Fibroblast of lung (primary cell): ENCODE data around the gene BRD1. TPM values are rescaled to one million over a fixed set of nuclear protein-coding genes. Genes with fewer than 3 reads are reported as not detected.

Experiments used
- DNase-seq, 2 donors: peaks; one replicate each; pipeline versions ENCODE4 v3.0.0 to v3.0.0-alpha.2; 2010; ENCODE audit warnings: low read depth in 2 of 2
- H2AFZ ChIP-seq: 2 replicates; pipeline ENCODE4 v1.5.1; 2012; ENCODE audit warnings: low read length, control low read depth, inconsistent platforms
- H3K27ac ChIP-seq: 2 replicates; pipeline ENCODE4 v1.5.1; 2011; ENCODE audit warnings: low read length, control low read depth; ENCODE audit not compliant: insufficient read depth
- H3K27me3 ChIP-seq: 2 replicates; pipeline ENCODE4 v1.5.1; 2011; ENCODE audit warnings: mild to moderate bottlenecking, low read length; ENCODE audit not compliant: control insufficient read depth, insufficient read depth
- H3K36me3 ChIP-seq: 2 replicates; pipeline ENCODE4 v1.5.1; 2011; ENCODE audit warnings: low read length; ENCODE audit not compliant: control insufficient read depth, insufficient read depth
- H3K4me1 ChIP-seq: 2 replicates; pipeline ENCODE4 v1.5.1; 2011; ENCODE audit warnings: low read length; ENCODE audit not compliant: control insufficient read depth, insufficient read depth; ENCODE audit errors: extremely low read depth
- H3K4me2 ChIP-seq: 2 replicates; pipeline ENCODE4 v1.5.1; 2011; ENCODE audit warnings: low read length, control low read depth; ENCODE audit not compliant: insufficient read depth; ENCODE audit errors: extremely low read depth
- H3K4me3 ChIP-seq, 4 experiments: fragments of 200-600 bp in 1 of 4; sonication (generic) in 1 of 4; replicated peaks in 1 of 4; 2 replicates each; pipeline ENCODE4 v1.5.1; 2011 to 2016; ENCODE audit warnings: low read length in 4 of 4, low read depth in 3 of 4, mild to moderate bottlenecking in 3 of 4, control low read depth in 2 of 4, inconsistent platforms in 1 of 4, mixed read lengths in 1 of 4; ENCODE audit not compliant: insufficient read depth in 1 of 4; ENCODE audit errors: control extremely low read depth in 1 of 4
- H3K79me2 ChIP-seq: 2 replicates; pipeline ENCODE4 v1.5.1; 2012; ENCODE audit warnings: mild to moderate bottlenecking, low read length, inconsistent platforms; ENCODE audit not compliant: control insufficient read depth, insufficient read depth
- H3K9ac ChIP-seq: 2 replicates; pipeline ENCODE4 v1.5.1; 2011; ENCODE audit warnings: mild to moderate bottlenecking, low read length, control low read depth; ENCODE audit not compliant: insufficient read depth
- H3K9me3 ChIP-seq: 2 replicates; pipeline ENCODE4 v1.5.1; 2012; ENCODE audit warnings: low read depth, low read length; ENCODE audit not compliant: control insufficient read depth, insufficient read depth
- H4K20me1 ChIP-seq: 2 replicates; pipeline ENCODE4 v1.5.1; 2011; ENCODE audit warnings: low read length; ENCODE audit not compliant: control insufficient read depth, insufficient read depth; ENCODE audit errors: extremely low read depth
- CTCF ChIP-seq, 2 donors: IDR thresholded peaks in 1 of 2; conservative IDR thresholded peaks in 1 of 2; 1 replicate in 1 of 2; 2 replicates in 1 of 2; pipeline ENCODE4 v1.5.1; 2011 to 2012; ENCODE audit warnings: low read length in 2 of 2, control low read depth in 1 of 2, inconsistent platforms in 1 of 2, low read depth in 1 of 2, mild to moderate bottlenecking in 1 of 2
- EZH2 ChIP-seq: IDR thresholded peaks from 2 replicates; pipeline ENCODE4 v1.5.1; 2012; ENCODE audit warnings: low read length, control low read depth, mild to moderate bottlenecking; ENCODE audit errors: missing control alignments
- polyA plus RNA-seq, 2 donors: library from polyadenylated mRNA; depleted of rRNA in 1 of 2; stranded (reverse) in 1 of 2; unstranded in 1 of 2; fragments of >200 nt; gene quantifications; 2 replicates each; pipeline ENCODE4 v1.2.1, GENCODE V29; 2011 to 2012; ENCODE audit warnings: missing spikeins in 1 of 2
- total RNA-seq: library from RNA; depleted of rRNA; stranded (reverse); fragments of >200 nt; gene quantifications from 2 replicates; pipeline ENCODE4 v1.2.1, GENCODE V29; 2014

BRD1 gene
- total and polyA plus RNA-seq, 2 donors (not counting 1 experiment from before 2014, with no cell fraction given): 4.3 to 26.6 TPM

- H3K9me3 ChIP-seq: no peaks in the 10 kb centered on the region
- peaks cover 3% of the 10 kb centered on the region for H3K4me1 ChIP-seq
- H3K4me3 ChIP-seq: no peak overlapping the region
- no peak for TF ChIP-seq EZH2
- TF ChIP-seq CTCF (conservative IDR thresholded peaks at IDR 0.05 in 1 of 2, IDR thresholded peaks at IDR 0.05 in 1 of 2; ENCODE audit: low read depth in 1 of 2, low read length in 2 of 2): no peak
- no peaks in the 10 kb centered on the region for H4K20me1 ChIP-seq
- DNase-seq: peak in 1 of 2 donors; percentile 13
- H3K4me2 ChIP-seq: no peak overlapping the region
- no peaks in the 10 kb centered on the region for H3K27me3 ChIP-seq
- H3K27ac ChIP-seq: no peak overlapping the region
- no peak overlapping the region for H3K9ac ChIP-seq
- no peak overlapping the region for H2AFZ ChIP-seq
- no peaks in the 10 kb centered on the region for H3K36me3 ChIP-seq
- no peaks in the 10 kb centered on the region for H3K79me2 ChIP-seq
Observed at GRCh38 chr22:49768077-49768910, 59.4 kb downstream of the BRD1 start.

- Histone ChIP-seq H3K27me3 (no peaks in the 10 kb centered on the region), H3K36me3 (no peaks in the 10 kb centered on the region), H4K20me1 (no peaks in the 10 kb centered on the region), H3K79me2 (no peaks in the 10 kb centered on the region), H3K4me3 (no peak overlapping the region), H2AFZ (no peak overlapping the region), H3K27ac (no peak overlapping the region), H3K4me1 (peaks cover 3% of the 10 kb centered on the region), H3K9ac (no peak overlapping the region), H3K9me3 (no peaks in the 10 kb centered on the region), H3K4me2 (no peak overlapping the region)
- TF ChIP-seq CTCF (conservative IDR thresholded peaks at IDR 0.05 in 1 of 2, IDR thresholded peaks at IDR 0.05 in 1 of 2; ENCODE audit: low read depth in 1 of 2, low read length in 2 of 2) (peak; percentile 63 to 79), EZH2 (no peak)
- peak; percentile 38 to 69 for DNase-seq
Observed at GRCh38 chr22:49767355-49768062, 60.2 kb downstream of the BRD1 start.

- no peak for TF ChIP-seq CTCF (conservative IDR thresholded peaks at IDR 0.05 in 1 of 2, IDR thresholded peaks at IDR 0.05 in 1 of 2; ENCODE audit: low read depth in 1 of 2, low read length in 2 of 2)
- TF ChIP-seq EZH2: no peak
- H3K9me3 ChIP-seq: no peaks in the 10 kb centered on the region
- H3K36me3 ChIP-seq: no peaks in the 10 kb centered on the region
- no peak overlapping the region for H3K27ac ChIP-seq
- no peak overlapping the region for H3K4me2 ChIP-seq
- H2AFZ ChIP-seq: no peak overlapping the region
- H3K27me3 ChIP-seq: no peaks in the 10 kb centered on the region
- no peak for DNase-seq
- peaks cover 3% of the 10 kb centered on the region for H3K4me1 ChIP-seq
- no peak overlapping the region for H3K9ac ChIP-seq
- H3K79me2 ChIP-seq: no peaks in the 10 kb centered on the region
- no peaks in the 10 kb centered on the region for H4K20me1 ChIP-seq
- no peak overlapping the region for H3K4me3 ChIP-seq
Observed at GRCh38 chr22:49765951-49766350, 61.7 kb downstream of the BRD1 start.
